K562 treated with DMSO at 1 percent for 4 hours (cell line): ENCODE measurements around the gene AGER. TPM values are rescaled to one million over a fixed set of nuclear protein-coding genes. Genes with fewer than 3 reads are reported as not detected.

Experiments
- total RNA-seq: library from RNA; unstranded; fragments of 300-600 nt; gene quantifications from 2 replicates; pipeline ENCODE4 v1.2.3, GENCODE V29; 2022; ENCODE audit not compliant: insufficient read depth

AGER gene
- 7.3 and 8.0 TPM in 2 replicates for total RNA-seq

DNA sequence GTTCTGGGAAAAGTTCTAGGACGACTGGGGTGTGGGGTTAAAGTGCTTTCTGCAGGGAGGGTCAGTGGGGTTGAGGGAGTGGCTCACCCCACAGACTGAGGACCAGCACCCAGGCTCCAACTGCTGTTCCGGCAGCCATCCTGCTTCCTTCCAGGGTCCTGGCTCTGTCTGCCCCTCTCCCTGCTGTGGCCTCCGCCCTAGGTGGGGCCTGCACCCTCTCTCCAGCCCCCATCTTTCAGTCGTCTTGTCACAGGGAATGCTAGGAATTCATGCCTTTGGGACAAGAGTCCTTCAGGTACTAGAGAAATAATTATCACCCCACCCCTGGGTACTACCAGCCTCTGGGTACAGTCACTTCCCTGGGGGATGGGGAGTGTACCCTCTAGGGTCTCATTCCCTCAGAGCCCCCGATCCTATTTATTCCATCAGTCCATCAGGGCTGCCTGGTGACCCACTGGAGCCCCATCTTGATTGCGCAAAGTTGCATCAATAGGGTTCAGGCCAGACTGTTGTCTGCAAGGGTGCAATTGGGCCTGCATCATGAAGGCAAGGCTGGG, at the start of gene AGER:
Gene AGER (minus strand): TSS at position 170 of the 557 bp plus-strand sequence. CDS start 31 bp downstream, at position 139.

DNA sequence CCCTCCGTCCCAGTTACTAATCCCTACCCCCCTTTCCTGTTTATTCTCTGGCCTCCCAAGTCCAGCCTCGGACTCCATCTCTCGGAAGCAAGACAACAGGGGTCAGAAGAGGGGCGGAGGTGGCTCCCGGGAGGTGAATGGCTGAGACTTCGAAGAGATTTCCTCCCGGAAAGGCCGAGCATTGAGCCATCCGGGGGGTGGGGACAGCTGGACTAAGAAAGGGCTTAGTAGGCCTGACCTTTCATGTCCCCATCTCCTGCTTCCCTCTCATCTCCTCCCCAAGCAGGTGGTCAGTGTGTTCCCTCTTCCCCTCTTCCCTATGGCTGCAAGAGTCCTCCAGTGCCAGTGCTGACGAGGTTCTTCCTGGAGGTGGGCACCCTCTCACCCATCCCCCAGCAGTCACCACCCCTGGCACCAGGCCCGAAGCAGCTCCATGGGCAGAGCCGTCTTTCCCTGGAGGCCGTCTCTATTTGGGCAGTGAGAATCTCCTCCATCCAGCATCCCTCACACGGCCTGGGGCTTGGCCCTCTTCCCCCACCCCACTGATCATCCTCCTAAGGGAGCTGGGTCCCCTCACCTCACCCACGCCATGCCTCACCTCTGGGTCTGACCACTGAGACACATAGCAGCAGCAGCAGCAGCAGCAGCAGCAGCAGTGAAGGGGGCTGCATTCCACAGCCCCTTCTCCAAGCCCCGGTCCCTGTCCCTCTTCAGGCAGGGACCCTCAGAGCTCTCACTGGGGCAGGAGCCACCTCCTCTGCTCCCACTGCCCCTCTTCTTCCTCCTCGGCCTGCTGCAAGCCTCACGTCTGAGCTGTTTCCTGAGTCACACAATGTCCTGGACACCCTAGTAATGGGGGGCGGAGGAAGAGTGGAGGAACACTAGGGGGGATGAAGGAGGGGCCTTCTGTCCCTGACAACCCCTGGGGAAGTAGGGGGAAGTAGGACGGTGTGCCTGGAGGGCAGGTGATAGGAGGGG, 39.5 kb upstream of the AGER start, which contains the start of gene NOTCH4:
Gene NOTCH4 (minus strand): TSS at position 810 of the 978 bp plus-strand sequence. CDS start 139 bp downstream, at position 671.

DNA sequence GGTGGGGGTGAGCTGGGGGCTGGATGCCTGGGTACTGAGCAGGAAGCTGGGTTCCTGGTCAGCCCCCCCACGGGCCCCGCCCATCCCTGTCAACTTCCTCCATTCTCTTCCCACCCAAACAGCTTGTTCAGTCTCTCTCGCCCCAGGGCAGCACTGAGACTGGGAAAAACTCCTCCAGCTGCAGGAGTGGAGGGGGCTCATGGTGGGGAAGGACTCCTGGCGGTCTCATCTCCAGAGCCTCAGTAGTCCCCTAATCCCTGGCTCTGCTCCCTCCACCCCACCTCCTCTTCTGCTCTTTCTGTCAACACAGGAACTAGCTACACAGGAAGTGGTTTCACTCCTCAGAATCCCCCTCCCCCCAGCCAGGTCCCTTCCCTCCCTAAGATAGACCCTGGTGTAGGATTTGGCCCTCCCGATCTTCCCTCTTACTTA, 8.6 kb upstream of the AGER start, which contains the start of gene GPSM3:
Gene GPSM3 (minus strand): TSS at position 36 of the 432 bp plus-strand sequence. CDS start 130 bp downstream, outside the sequence.

DNA sequence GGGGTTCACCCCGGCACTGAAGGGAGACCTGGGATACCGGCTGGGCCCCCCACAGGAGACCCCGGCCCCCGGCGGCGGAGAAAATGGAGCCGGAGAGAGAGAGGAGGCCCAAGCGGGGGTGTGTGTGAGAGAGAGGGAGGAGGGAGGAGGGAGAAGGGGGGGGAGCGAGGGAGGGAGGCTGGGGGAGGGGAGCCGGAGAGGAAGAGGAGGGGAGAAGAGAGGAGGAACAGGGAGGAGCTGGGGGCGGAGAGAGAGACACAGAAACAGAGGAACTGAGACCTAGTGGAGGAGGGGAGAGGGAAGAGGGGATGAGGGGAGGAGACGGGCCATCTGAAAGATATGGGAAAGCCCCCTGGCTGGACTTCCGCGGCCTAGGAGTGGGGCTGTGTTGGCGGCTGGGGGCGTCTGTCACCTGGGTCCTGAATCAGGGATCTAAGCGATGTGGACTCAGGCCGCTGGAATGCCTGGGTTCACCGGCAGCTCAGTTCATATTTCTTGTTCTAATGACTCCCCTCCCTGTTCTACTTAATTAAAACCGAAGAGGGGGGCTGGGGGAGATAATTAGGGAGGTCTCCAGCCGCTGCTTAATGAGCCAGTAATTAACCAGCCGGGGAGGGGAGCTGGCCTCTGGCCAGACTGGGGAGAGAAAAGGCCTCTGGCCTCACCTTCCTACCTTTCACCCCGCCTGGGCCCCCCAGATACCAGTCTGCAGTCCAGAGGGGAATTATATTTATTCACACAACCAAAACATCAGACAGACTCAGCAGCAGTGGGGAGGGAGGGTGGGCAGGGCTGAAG, 6.2 kb upstream of the AGER start, which contains the start of gene PBX2:
Gene PBX2 (minus strand): TSS at position 149 of the 798 bp plus-strand sequence. CDS start 287 bp downstream, outside the sequence.

DNA sequence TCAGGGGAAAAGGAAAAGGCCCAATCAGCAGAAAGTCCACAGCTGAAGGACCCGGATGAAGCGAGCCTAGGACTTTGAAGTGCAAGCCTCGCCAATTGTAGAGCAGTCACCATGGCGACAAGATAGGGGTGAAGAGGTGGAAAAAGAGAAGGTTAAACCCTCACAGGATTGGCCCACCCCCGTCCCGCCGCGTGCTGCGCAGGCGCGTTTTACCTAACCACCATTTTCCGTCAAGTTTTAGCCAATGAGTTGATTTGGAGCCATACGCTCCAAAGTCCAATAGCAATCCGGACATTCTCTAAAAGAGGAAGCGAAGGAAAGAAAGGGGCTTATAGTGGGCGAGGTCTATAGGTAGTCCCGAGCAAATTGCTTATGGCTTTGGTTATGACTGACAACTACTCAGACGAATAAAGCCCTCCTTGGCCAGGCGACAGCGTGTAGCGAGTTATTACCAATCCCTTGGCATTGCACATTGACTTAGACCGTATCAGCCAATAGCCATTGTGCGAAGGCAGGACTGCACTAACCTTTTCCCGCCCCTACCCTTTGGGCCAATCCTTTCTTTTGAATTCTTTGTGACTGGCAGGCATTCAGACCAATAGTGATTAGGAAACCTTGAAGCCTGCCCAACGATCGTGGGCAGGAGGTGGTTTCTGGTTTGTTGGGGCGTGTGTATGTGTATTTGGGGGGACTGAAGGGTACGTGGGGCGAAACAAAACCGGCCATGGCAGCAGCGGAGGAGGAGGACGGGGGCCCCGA, 6.1 kb downstream of the AGER start, which contains the start of gene RNF5:
Gene RNF5 (plus strand): TSS at position 618 of the 759 bp plus-strand sequence. CDS start 107 bp downstream, at position 725.

DNA sequence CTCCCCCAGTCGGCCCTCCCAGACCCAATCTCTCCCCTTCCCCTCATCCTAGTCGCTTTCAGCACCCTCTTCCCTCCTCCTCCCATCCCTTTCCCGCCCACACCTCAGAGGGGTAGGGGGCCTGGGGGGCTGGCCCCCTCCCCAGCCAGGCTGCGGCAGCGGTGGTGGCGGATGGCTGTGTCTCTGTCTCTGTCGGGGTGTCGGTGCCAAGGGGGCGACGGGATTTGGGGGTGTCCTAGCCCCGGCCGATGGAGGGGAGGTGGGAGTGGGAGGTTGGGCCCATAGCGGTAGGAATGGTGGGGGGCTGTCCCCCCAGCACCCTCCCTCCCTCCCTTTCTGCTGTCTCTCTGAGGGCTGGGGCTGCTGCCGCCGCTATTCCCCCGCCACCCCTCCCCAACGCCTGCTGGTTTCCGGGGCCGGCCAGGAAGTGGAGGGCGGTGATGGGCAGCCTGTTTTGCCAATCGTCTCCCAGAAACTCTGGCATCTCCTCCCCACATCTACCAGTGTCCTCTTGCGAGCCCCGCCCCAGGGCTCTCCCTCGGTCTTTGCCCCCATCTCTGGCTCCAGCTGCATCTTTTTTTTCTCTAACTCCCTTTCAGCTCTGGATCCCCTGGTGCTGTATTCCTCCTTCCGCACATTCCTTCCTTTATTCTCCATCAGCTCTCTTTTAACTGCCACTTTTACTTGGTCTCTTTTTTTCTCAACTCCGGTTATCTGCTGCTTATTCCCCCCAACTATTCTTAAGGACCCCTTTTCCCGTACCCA, 8.2 kb downstream of the AGER start, which contains the start of gene AGPAT1:
Gene AGPAT1 (minus strand): TSS at position 374 of the 765 bp plus-strand sequence. CDS start 4,588 bp downstream, outside the sequence.

DNA sequence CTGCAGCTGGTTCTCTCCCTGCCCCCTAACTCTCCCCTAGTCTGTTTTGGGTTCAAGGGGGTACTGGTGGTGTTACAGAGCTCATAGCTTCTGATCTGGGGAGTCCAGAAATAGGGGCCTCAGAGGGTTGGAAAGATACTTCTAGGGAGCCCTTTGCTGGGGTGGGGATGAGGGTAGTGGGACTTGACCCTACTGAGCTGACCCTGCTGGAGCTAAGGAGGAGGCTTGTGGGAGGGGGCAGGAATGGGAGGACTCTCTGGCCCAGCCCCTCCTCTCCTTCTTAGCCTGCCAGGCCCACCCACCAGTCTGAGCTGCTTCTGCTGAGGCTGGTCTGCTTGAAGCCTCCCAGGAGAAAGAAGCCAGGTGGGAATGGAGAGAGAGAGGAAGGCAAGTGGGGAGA, 19.8 kb downstream of the AGER start, which contains the start of gene EGFL8:
Gene EGFL8 (plus strand): TSS at position 301 of the 400 bp plus-strand sequence. CDS start 1,571 bp downstream, outside the sequence.

DNA sequence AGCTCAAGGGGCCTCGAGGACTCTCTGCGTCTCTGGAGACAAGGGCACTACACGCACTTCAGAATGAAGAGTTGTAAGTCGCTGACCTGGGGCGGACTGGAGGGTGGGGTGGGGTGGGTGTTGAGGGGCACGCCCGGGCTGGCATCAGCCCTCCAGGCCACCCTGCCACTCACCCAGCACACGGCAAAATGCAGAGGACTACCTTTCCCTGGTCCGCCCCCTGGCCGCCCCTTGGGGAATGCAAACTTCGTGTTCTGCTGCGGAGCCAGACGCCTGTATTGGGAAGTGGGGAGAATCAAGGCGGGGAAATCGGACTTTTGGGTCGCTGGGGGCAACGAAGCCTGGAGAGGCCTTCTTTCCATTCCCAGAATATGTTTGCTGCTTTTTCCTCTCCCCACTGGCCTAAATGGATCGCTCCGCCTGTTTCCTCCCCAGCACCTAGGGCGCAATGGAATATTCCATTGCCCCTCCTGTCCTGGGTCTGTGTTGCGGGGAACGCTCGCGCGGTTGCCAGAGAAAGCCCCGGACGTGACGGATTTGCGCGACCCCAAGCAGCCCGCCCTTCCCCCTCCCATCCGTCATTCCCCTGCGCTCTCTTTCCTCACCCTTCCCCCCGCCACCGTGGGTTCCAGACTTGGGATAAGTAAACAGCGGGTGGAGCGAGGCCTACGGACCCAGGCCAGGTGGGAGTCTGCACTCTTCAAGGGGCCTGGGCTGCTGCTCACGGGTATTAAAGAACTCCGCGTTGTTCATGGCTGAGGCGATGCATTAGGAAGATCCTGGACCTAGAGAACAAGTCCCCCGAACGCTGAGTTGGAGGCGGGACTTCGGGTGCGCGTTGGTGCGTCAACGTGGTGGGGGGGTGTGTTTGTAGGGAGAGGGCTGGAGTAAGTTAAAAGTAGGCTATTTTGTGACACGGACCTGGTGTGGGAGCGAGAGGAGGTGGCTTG, 30.2 kb downstream of the AGER start, which contains the start of gene PPT2:
Gene PPT2 (plus strand): TSS at position 578 of the 950 bp plus-strand sequence. CDS start 454 bp downstream, outside the sequence.

DNA sequence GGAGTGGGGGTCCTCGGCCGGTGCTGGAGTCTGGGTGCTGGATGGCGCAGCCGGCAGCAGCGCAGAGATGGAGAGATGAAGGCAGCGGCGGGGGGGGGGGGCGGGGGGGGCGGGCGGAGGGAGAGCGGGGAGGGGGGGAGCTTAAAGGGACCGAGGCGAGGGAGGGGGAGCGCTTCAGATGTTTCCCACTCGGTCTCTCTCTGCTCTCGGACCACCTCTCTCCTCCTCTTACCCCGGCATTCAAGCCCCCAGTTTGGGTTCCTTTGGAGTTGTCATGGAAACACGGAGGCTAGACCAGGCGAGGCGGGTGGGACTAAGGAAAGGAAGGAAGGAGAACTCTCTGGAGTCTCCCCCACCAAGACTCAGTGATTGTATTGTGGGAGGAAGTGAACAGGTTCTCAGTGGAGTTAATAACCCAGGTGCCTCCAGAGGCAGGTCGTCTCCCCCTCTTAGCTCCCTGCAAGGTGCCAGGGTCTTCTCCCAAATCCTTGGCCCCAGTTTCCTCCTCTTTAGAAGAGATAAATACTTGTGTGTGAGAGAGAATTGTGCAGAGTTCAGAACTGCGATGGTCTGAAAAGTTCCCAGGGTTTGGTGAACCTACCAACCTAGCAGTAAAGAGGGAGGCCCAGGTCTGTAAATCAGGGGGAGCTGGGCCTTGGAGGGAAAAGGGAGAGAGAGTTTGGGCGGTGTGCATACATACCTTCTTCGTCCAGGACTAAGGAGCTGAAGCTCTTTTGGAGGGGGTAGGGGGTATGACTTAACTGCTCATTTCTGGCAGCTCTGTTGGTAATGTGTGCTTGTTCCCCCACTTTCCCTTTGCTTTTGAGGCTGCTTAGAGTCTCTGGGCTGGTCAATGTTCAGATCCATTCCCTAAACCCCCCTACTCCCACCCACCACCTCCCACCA, 31.9 kb downstream of the AGER start, which contains the start of gene PRRT1:
Gene PRRT1 (minus strand): TSS at position 77 of the 906 bp plus-strand sequence. CDS start 112 bp downstream, outside the sequence.

Other genes with a start within 250 kb of the AGER start
- gene CFB, start 238.2 kb downstream of the AGER start, total RNA-seq = 3.8 TPM in 1 of 2 replicates, not detected in the other
- gene NELFE, start 225.3 kb downstream of the AGER start, total RNA-seq = 78.2 and 128 TPM in 2 replicates
- 43.6 and 60.1 TPM in 2 replicates for gene SKIC2, start 225.1 kb downstream of the AGER start, total RNA-seq
- 16.6 and 24.1 TPM in 2 replicates for gene DXO, start 212.1 kb downstream of the AGER start, total RNA-seq
- 4.3 and 10.0 TPM in 2 replicates for gene C4A, start 202.2 kb downstream of the AGER start, total RNA-seq
- 3.6 and 8.2 TPM in 2 replicates for gene C4B, start 169.5 kb downstream of the AGER start, total RNA-seq
- gene CYP21A2, start 145.8 kb downstream of the AGER start, total RNA-seq = 0.98 and 1.1 TPM in 2 replicates
- gene TNXB, start 74.9 kb downstream of the AGER start, total RNA-seq = 22.0 and 35.7 TPM in 2 replicates
- gene ATF6B, start 56.0 kb downstream of the AGER start, total RNA-seq = 120 and 128 TPM in 2 replicates
- 11.5 and 15.9 TPM in 2 replicates for gene FKBPL, start 54.0 kb downstream of the AGER start, total RNA-seq
- gene PRRT1, start 32.3 kb downstream of the AGER start, total RNA-seq = 2.9 and 6.5 TPM in 2 replicates
- gene PPT2, start 30.1 kb downstream of the AGER start, total RNA-seq = 38.0 and 64.2 TPM in 2 replicates
- gene EGFL8, start 19.7 kb downstream of the AGER start, total RNA-seq = 8.0 and 27.8 TPM in 2 replicates
- gene AGPAT1, start 8.2 kb downstream of the AGER start, total RNA-seq = 119 and 131 TPM in 2 replicates
- 263 and 269 TPM in 2 replicates for gene RNF5, start 5.8 kb downstream of the AGER start, total RNA-seq
- gene PBX2, start 5.9 kb upstream of the AGER start, total RNA-seq = 58.1 and 74.9 TPM in 2 replicates
- 67.6 and 81.7 TPM in 2 replicates for gene GPSM3, start 8.4 kb upstream of the AGER start, total RNA-seq
- 2.3 TPM in 2 replicates for gene NOTCH4, start 39.8 kb upstream of the AGER start, total RNA-seq
- gene TSBP1, start 187.7 kb upstream of the AGER start, total RNA-seq = not detected in 2 replicates
- gene BTNL2, start 222.9 kb upstream of the AGER start, total RNA-seq = not detected in 2 replicates